Activated T-helper 17 cell treated with anti-CD3 and anti-CD28 coated beads, Interleukin-2, amount 50 U/mL, for 72 hours (primary cell): ENCODE data around the gene GLT1D1. TPM values are rescaled to one million over a fixed set of nuclear protein-coding genes. Genes with fewer than 3 reads are reported as not detected.

Source experiments
- ATAC-seq: fragments of 150-1000 bp; cut with Tn5 transposase; replicated peaks from 2 replicates; pipeline ENCODE4 v1.10.0; 2021; ENCODE audit warnings: mild to moderate bottlenecking, moderate library complexity
- H3K27ac Mint-ChIP-seq: one replicate; pipeline ENCODE4 v1.8.0; 2022; ENCODE audit warnings: mixed read lengths
- H3K27me3 Mint-ChIP-seq: one replicate; pipeline ENCODE4 v1.8.0; 2022; ENCODE audit warnings: mixed read lengths
- H3K36me3 Mint-ChIP-seq: one replicate; pipeline ENCODE4 v1.8.0; 2022; ENCODE audit warnings: low read depth, mild to moderate bottlenecking, mixed read lengths
- H3K4me1 Mint-ChIP-seq: one replicate; pipeline ENCODE4 v1.8.0; 2022; ENCODE audit warnings: mixed read lengths
- H3K4me3 Mint-ChIP-seq: one replicate; pipeline ENCODE4 v1.8.0; 2022; ENCODE audit warnings: mild to moderate bottlenecking, mixed read lengths
- H3K9me3 Mint-ChIP-seq: one replicate; pipeline ENCODE4 v1.8.0; 2022; ENCODE audit warnings: mixed read lengths
- total RNA-seq, 2 donors: library from RNA; stranded (reverse); gene quantifications; one replicate each; pipeline ENCODE4 v1.2.3, GENCODE V29; 2022

The GLT1D1 gene
- total RNA-seq, 2 donors from 2014 or later, result not detected

DNA sequence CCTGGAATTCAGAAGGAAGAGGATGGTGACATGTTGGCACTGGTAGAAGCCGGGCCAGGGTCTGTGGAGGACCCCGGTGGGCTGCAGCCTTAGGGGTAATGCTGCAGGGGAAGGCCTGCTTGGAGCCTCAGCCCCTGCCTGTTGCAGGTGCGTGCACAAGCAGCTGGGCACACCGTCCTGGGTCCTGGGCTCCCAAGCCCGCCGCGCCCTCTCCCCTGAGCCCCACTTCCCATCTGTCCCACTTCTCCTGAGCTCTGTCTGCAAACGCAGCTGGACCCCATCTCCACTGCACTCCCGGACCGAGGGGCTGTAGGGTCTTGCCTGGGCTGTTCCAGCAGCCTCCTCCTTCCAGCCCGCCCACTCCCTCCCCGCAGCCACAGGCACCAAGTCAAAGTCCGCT, 116.8 kb downstream of the GLT1D1 start:
- H3K4me1 Mint-ChIP-seq, result no peaks in the 10 kb centered on the region
- H3K27ac Mint-ChIP-seq, result no peak overlapping the region
- H3K36me3 Mint-ChIP-seq, result no peaks in the 10 kb centered on the region
- H3K4me3 Mint-ChIP-seq, result no peak overlapping the region
- no peaks in the 10 kb centered on the region for H3K9me3 Mint-ChIP-seq
- ATAC-seq, result no peak
- peaks cover 13% of the 10 kb centered on the region for H3K27me3 Mint-ChIP-seq

DNA sequence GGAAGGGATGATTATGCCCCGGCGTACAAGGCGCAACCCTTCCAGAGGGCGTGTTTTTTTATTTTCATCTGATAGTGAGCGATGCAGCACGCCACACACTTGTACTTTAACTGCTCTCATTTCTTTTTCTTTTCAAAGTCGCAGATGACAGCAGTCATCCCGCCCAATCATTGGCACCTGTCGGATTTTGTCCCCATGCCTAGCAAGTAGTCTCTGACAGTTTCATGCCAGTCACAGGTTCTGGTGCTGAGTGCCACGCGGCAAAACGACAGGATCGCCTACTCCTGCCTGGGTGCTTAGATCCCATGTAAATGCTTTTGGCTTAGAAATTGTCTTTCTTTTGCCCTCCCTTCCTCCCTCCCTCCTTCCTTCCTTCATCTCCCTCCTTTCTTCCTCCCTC, 117.7 kb downstream of the GLT1D1 start:
- ATAC-seq, result no peak
- Mint-ChIP-seq H3K9me3 (no peaks in the 10 kb centered on the region), H3K4me3 (no peak overlapping the region), H3K27ac (no peak overlapping the region), H3K4me1 (no peaks in the 10 kb centered on the region), H3K36me3 (no peaks in the 10 kb centered on the region), H3K27me3 (peaks cover 13% of the 10 kb centered on the region)

DNA sequence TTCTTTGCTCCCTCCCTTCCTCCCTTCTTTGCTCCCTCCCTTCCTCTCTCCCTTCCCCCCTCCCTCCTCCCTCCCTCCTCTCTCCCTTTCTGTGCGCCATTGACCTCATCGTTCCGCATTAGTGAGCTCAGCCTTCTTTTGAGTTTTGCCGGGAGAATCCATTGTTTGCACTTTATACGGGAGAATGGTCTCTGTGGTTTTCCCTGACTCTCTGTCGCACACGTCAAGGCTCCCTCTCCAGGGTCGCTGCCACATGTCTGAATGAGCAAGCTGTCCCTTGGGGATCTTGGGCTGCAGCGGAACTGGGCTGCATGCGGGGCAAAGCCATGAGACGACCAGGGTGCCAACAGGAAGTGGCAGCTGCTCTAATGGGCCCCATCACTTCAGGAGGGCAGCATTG, 118.5 kb downstream of the GLT1D1 start:
- H3K4me1 Mint-ChIP-seq, result no peaks in the 10 kb centered on the region
- ATAC-seq, result no peak
- no peak overlapping the region for H3K27ac Mint-ChIP-seq
- no peak overlapping the region for H3K4me3 Mint-ChIP-seq
- H3K9me3 Mint-ChIP-seq, result no peaks in the 10 kb centered on the region
- H3K36me3 Mint-ChIP-seq, result no peaks in the 10 kb centered on the region
- peaks cover 13% of the 10 kb centered on the region for H3K27me3 Mint-ChIP-seq

DNA sequence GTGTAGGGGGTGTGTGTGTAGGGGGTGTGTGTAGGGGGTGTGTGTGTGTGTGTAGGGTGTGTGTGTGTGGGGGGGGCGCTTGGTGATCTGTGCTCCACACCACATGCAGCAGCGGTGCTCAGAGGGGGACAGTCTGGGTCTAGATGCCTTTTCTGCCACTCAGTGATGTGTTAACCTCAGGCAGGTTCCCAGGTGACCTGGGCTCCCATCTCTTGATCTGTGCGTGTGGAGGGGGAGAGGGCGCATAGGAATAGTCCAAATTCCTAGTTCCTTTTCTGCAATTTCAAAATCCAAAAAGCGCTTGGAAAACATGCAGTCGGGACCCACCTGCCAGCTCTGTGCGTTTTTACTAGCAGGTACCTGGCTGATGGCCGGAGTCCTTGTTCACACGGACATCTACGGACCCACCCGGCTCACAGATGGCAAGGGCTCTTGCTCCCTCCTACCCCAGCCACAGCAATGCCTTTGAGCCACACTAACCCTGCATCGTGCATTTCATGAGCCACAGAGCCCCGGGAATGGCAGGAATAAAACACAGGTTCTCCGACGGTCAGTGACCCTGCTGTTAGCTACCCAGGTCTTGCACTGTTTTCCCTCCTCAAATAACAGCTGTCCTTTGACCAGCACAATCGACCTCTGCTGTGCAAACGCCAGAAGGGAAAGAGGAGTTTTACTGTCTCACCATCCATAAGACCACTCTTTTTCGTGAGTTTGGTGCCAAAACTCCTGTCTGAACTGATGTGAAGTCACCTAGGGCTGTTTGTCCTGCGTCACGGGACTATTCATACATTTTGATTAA, 120.8 kb downstream of the GLT1D1 start:
- ATAC-seq, result no peak
- Mint-ChIP-seq H3K4me3 (no peak overlapping the region), H3K27ac (no peak overlapping the region), H3K36me3 (no peaks in the 10 kb centered on the region), H3K4me1 (no peaks in the 10 kb centered on the region), H3K9me3 (no peaks in the 10 kb centered on the region), H3K27me3 (peaks cover 17% of the 10 kb centered on the region)

DNA sequence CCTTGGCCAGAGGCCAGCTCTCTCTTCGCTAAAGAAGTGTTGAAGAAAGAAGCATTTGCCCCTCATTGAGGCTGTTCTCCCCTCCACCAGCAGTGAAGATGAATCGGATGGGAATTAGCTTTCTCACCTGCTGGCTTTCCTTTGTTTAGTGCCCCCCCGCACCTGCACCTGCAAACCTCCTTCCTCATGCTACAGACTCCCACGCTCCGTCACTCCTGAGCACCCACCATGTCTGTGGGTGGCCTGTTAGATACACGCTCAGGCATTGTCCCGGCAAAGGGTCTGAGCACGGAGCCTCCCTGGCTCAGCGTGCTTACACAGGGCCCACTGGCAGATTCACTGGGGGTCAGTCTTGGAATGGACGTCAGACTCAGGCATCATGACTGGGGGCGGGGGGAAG, 121.6 kb downstream of the GLT1D1 start:
- H3K27ac Mint-ChIP-seq, result no peak overlapping the region
- no peak for ATAC-seq
- H3K9me3 Mint-ChIP-seq, result no peaks in the 10 kb centered on the region
- peaks cover 17% of the 10 kb centered on the region for H3K27me3 Mint-ChIP-seq
- no peaks in the 10 kb centered on the region for H3K36me3 Mint-ChIP-seq
- H3K4me1 Mint-ChIP-seq, result no peaks in the 10 kb centered on the region
- no peak overlapping the region for H3K4me3 Mint-ChIP-seq

DNA sequence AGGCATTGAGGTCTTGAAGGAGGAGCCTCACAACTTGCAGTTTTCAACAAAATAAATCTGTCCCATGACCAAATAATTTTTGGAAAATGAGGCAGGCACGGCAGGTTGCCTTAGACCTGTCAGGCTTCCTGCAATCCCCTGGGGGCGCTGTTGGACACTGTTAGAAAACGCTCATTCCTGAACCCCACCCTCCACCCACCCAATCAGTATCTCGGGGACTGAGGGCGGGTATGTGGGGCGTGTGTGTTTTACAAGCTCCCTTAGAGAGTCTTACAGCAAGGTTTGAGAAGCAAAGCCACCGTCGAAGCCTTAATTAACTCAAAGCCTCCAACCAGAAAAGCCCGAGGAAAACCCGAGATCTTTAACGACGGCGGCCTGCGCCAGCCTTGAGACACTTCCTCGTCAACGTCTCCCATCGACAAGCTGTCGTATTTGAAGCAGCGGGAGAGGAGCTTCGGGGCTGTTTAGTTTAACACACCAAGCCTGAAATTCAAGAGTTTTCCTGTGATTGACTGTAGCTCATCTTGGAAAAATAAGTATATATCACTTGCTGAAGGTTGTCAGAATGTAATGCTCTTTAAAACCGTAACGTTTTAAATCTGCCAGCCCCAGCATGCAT, 123.0 kb downstream of the GLT1D1 start:
- Mint-ChIP-seq H3K9me3 (no peaks in the 10 kb centered on the region), H3K27me3 (peaks cover 14% of the 10 kb centered on the region), H3K4me3 (no peak overlapping the region), H3K4me1 (no peaks in the 10 kb centered on the region), H3K27ac (no peak overlapping the region), H3K36me3 (no peaks in the 10 kb centered on the region)
- no peak for ATAC-seq

DNA sequence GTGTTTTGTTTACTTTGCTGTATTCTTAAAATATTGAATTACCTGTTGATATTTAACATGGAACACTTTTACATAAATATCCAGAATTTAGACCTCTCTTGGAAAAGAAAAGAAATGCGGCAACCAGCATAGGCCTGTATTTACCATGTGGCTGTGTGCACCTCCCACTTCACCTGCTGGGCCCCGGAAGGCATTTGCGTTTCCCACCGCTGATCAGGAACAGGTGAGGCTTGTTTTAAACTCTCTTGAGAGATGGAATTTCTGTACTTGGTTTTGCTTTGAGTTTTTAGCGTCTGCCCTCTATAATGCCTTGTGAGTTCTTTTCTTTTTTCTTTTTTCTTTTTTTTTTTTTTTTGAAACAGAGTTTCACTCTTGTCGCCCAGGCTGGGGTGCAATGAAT, 124.2 kb downstream of the GLT1D1 start:
- Mint-ChIP-seq H3K9me3 (no peaks in the 10 kb centered on the region), H3K27ac (no peak overlapping the region), H3K4me1 (no peaks in the 10 kb centered on the region), H3K4me3 (no peak overlapping the region), H3K27me3 (peaks cover 14% of the 10 kb centered on the region), H3K36me3 (no peaks in the 10 kb centered on the region)
- no peak for ATAC-seq

DNA sequence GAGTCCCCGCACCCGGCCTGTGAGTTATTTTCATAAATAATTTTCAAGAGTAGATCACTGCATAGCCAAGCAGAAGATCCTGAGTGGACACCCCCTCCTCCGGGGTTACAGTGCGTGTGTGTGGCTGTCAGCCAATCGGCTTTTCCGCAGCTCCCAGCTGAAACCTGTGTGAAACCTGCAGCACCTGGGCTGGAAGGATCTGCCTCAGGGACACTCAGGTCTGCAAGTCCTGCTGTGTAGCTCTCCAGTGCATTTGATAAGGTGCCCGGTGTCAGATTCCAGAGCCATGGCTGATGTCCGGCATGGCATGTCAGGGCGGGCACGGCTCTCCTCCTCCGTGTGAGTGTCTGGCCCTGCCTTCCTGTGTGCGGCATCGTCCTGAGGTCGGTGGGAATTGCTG, 124.8 kb downstream of the GLT1D1 start:
- no peaks in the 10 kb centered on the region for H3K36me3 Mint-ChIP-seq
- no peaks in the 10 kb centered on the region for H3K9me3 Mint-ChIP-seq
- H3K4me1 Mint-ChIP-seq, result no peaks in the 10 kb centered on the region
- ATAC-seq, result no peak
- no peak overlapping the region for H3K4me3 Mint-ChIP-seq
- H3K27me3 Mint-ChIP-seq, result peaks cover 14% of the 10 kb centered on the region
- no peak overlapping the region for H3K27ac Mint-ChIP-seq

DNA sequence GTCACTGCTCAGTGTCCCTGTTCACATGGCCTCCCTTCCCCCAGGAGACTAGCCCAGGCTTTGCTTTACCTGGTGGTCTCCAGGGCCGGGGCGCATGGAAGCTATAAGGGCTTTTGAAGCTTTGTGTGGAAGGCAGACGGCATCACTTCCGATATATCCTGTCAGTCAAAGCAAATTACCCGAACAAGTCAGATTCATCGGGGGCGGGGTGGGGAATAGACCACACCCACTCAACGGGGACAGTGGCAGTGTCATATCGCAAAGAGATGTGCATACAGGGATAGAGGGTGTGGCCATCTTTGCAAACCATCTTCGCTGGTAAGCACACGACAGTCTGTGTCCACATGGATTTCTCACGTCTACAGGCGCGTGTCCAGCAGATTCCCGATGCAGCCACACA, 127.3 kb downstream of the GLT1D1 start:
- H3K9me3 Mint-ChIP-seq, result no peaks in the 10 kb centered on the region
- no peak for ATAC-seq

DNA sequence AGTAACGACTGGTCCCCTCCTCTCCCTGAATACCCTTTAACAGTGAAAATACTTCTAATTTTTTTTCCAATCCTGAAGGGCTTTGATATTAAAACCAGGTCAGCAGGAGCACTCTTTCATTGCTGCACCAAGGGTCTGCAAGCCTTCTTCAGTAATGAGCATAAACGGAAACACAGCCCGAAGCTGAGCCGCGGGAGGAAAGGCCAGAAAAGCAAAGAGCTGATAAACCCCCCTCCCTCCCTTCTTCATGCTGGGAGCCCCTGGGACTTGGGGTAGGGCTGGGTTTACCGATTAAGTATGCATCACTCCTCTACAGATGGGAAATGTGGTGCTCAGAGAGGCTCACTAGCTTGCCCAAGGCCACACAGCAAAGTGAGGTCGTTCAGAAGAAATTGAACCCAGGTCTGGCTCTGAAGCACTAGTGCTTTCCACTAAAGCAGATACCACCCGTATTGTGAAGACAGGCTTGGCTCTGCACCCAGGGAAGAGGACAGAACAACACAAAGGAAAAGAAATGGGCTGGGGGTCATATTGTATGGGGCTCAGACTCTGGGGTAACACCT, 128.8 kb downstream of the GLT1D1 start:
- Mint-ChIP-seq H3K9me3 (no peaks in the 10 kb centered on the region), H3K4me3 (no peak overlapping the region), H3K27ac (no peak overlapping the region), H3K4me1 (no peaks in the 10 kb centered on the region), H3K36me3 (no peaks in the 10 kb centered on the region), H3K27me3 (peaks cover 9% of the 10 kb centered on the region)
- no peak for ATAC-seq

More for the DNA sequence above, 127.3 kb downstream of the GLT1D1 start:
- peaks cover 9% of the 10 kb centered on the region for H3K27me3 Mint-ChIP-seq
- no peak overlapping the region for H3K27ac Mint-ChIP-seq
- no peaks in the 10 kb centered on the region for H3K4me1 Mint-ChIP-seq
- no peaks in the 10 kb centered on the region for H3K36me3 Mint-ChIP-seq
- H3K4me3 Mint-ChIP-seq, result no peak overlapping the region

DNA sequence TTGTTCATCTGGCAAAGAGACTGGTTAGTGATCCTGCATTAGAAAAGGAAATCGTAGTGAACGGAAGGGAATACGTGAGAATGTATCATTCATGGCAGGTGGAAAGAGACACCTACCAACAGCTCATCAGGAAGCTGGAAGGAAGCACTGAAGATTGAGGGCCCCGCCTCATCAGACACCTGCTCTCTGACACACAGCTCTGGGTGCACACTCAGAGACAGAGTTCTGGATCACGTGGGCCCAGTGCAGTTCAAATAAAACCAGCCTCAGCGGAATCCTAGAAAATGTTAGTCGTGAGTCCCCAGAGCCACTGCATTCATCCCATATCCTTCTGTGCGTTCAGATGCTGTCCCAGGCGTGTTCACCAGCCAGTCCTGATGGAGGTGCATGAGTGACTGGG, 129.7 kb downstream of the GLT1D1 start:
- Mint-ChIP-seq H3K9me3 (peaks cover 3% of the 10 kb centered on the region), H3K27me3 (peaks cover 9% of the 10 kb centered on the region), H3K4me1 (no peaks in the 10 kb centered on the region), H3K4me3 (no peak overlapping the region), H3K36me3 (no peaks in the 10 kb centered on the region), H3K27ac (no peak overlapping the region)
- no peak for ATAC-seq

DNA sequence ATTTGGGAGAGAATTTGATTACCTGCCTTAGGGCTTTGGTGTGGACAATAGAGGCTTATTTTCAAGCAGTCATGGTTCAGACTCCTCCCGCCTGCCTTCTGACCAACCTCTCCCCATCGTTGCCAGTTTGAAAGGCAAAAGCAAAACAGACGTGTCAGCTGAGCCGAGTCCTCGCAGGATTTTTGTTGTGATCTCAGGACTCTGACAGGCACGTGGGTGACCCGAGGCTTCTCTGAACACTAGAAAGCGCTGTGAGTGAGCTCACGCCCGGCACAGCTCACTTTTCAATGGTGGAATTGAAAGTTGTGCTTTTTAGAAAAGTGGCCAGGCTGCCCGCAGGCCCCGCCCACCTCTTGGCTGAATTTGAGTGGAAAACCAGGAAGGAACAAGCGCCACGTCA, 130.1 kb downstream of the GLT1D1 start:
- Mint-ChIP-seq H3K4me3 (no peak overlapping the region), H3K27ac (no peak overlapping the region), H3K9me3 (peaks cover 3% of the 10 kb centered on the region), H3K36me3 (no peaks in the 10 kb centered on the region), H3K4me1 (no peaks in the 10 kb centered on the region), H3K27me3 (peaks cover 6% of the 10 kb centered on the region)
- no peak for ATAC-seq

DNA sequence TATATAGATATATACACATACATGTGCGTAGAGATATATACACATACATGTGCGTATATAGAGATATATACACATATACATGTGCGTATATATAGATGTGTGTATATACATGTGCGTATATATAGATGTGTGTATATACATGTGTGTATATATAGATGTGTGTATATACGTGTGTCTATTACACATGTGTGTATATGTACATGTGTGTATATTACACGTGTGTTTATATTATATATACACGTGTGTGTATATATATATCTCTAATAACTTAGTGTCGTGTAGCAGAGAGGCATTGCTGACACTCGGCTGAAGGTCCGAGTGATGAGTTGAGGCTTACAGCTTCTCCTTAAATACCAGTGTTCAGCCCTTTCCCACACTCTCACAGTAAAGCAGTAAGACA, 133.7 kb downstream of the GLT1D1 start:
- Mint-ChIP-seq H3K27me3 (no peaks in the 10 kb centered on the region), H3K4me1 (no peaks in the 10 kb centered on the region), H3K36me3 (no peaks in the 10 kb centered on the region), H3K4me3 (no peak overlapping the region), H3K27ac (no peak overlapping the region), H3K9me3 (peaks cover 6% of the 10 kb centered on the region)
- ATAC-seq, result no peak

DNA sequence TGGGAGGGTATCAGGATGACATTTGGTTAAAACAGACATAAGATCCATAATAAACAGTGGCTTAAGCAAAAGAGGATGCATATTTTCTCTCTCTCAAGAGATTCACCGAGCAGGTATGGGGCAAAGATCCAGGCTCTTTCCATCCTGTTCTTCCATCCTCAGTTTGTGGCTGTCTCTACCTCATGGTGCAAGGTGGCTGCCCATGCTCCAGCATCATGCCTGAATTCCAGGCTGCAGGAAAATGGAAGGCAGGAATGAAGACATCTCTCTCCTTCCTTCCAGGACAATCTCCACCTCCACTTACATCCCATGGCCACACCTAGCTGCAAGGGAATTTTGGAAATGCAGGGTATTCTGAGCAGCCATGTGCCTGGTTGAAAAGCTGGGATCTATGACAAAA, 136.0 kb downstream of the GLT1D1 start:
- Mint-ChIP-seq H3K9me3 (peaks cover 9% of the 10 kb centered on the region), H3K27me3 (no peaks in the 10 kb centered on the region), H3K4me1 (no peaks in the 10 kb centered on the region), H3K4me3 (no peak overlapping the region), H3K27ac (no peak overlapping the region), H3K36me3 (no peaks in the 10 kb centered on the region)
- ATAC-seq, result no peak

DNA sequence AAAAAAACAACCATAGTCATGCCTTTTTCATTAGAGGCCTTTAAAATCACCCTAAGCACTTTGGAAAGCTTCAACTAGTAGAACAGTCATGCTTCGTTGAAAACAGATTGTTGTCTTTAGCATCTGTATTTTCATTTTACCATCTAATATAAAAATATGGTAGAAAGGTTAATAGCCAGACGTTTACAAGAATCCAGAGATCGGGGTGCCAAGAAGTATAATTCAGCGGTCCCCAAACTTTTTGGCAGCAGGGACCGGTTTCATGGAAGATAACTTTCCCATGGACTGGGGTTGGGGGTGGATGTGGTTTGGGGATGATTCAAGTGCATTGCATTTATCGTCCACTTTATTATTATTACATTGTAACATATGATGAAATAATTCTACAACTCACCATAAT, 138.4 kb downstream of the GLT1D1 start:
- Mint-ChIP-seq H3K27ac (no peak overlapping the region), H3K27me3 (no peaks in the 10 kb centered on the region), H3K36me3 (no peaks in the 10 kb centered on the region), H3K4me3 (no peak overlapping the region), H3K9me3 (peaks cover 9% of the 10 kb centered on the region), H3K4me1 (no peaks in the 10 kb centered on the region)
- ATAC-seq, result no peak
